Prostate gland (tissue), 2 donors: ENCODE data around the gene SLC66A3.

Source experiments
- POLR2A ChIP-seq: fragments of 450-650 bp; IDR thresholded peaks from one replicate; pipeline ENCODE4 v1.6.1; 2016; ENCODE audit warnings: antibody characterized with exemption, mild to moderate bottlenecking
- POLR2AphosphoS5 ChIP-seq: sonication (generic); formaldehyde crosslinking; IDR thresholded peaks from one replicate; pipeline ENCODE4 v1.6.1; 2017; ENCODE audit warnings: antibody characterized with exemption
- TF ChIP-seq, protein P1 (sequence below), 4 experiments: fragments of 200-600 bp in 2 of 4; fragments of 450-650 bp in 2 of 4; sonication (generic) in 2 of 4; IDR thresholded peaks; 1 replicate in 3 of 4; 2 replicates in 1 of 4; pipeline ENCODE4 v1.5.1; 2016 to 2019; ENCODE audit warnings: antibody characterized with exemption in 4 of 4, mild to moderate bottlenecking in 2 of 4, moderate library complexity in 2 of 4

DNA sequence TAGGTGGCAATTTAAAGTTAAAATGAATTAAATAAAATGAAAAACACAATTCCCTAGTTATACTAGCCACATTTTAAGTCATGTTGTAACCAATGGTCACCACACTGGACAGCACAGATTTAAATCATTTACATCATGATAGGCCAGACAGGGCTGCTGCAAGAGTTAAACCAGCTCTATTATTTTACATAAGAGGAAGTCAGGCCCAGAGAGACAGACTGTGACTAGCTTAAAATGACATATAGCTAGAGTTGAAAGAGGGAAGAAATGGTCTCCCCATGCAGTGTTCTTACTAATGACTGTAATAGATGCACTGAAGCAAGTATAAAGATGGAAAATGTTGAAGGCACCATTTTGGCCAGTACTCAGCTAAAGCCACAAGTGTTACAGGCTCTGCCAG is 69.6 kb downstream of the SLC66A3 start:
- TF ChIP-seq POLR2AphosphoS5: no peak
- TF ChIP-seq, protein P1, sequence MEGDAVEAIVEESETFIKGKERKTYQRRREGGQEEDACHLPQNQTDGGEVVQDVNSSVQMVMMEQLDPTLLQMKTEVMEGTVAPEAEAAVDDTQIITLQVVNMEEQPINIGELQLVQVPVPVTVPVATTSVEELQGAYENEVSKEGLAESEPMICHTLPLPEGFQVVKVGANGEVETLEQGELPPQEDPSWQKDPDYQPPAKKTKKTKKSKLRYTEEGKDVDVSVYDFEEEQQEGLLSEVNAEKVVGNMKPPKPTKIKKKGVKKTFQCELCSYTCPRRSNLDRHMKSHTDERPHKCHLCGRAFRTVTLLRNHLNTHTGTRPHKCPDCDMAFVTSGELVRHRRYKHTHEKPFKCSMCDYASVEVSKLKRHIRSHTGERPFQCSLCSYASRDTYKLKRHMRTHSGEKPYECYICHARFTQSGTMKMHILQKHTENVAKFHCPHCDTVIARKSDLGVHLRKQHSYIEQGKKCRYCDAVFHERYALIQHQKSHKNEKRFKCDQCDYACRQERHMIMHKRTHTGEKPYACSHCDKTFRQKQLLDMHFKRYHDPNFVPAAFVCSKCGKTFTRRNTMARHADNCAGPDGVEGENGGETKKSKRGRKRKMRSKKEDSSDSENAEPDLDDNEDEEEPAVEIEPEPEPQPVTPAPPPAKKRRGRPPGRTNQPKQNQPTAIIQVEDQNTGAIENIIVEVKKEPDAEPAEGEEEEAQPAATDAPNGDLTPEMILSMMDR (IDR thresholded peaks at IDR 0.05): no peak
- TF ChIP-seq POLR2A: no peak
